Neural cell (in vitro differentiated cells): Measurements from ENCODE around the gene LZTR1. TPM values are rescaled to one million over a fixed set of nuclear protein-coding genes. Genes with fewer than 3 reads are reported as not detected.

ENCODE experiments used
- H2AFZ ChIP-seq: fragments of 200-600, 300-800 bp; sonication (generic), shearing (Covaris generic); 2 replicates; pipeline ENCODE4 v1.6.0; 2014; ENCODE audit warnings: low read depth, mild to moderate bottlenecking, antibody characterized with exemption, low read length, moderate library complexity
- H3F3A ChIP-seq: fragments of 200-600 bp; shearing (Covaris generic); 2 replicates; pipeline ENCODE4 v1.6.1; 2016; ENCODE audit warnings: mild to moderate bottlenecking, moderate library complexity, mixed read lengths, antibody characterized with exemption, low read length; ENCODE audit not compliant: insufficient read depth, poor library complexity, severe bottlenecking
- H3K27ac ChIP-seq: fragments of 200-600, 300-800 bp; sonication (generic), shearing (Covaris generic); 2 replicates; pipeline ENCODE4 v1.5.1; 2014; ENCODE audit warnings: mild to moderate bottlenecking, low read length, moderate library complexity
- H3K27me3 ChIP-seq: fragments of 300-800, 200-600 bp; sonication (generic), shearing (Covaris generic); 2 replicates; pipeline ENCODE4 v1.6.0; 2014; ENCODE audit warnings: mild to moderate bottlenecking, low read depth, low read length, moderate library complexity; ENCODE audit not compliant: insufficient read depth
- H3K36me3 ChIP-seq: fragments of 300-800, 200-600 bp; sonication (generic), shearing (Covaris generic); 2 replicates; pipeline ENCODE4 v1.5.1; 2014; ENCODE audit warnings: mild to moderate bottlenecking, antibody characterized with exemption, low read length, moderate library complexity; ENCODE audit not compliant: insufficient read depth
- H3K4me2 ChIP-seq: fragments of 300-800, 200-600 bp; sonication (generic), shearing (Covaris generic); 2 replicates; pipeline ENCODE4 v1.6.0; 2014; ENCODE audit warnings: mild to moderate bottlenecking, low read length
- H3K4me3 ChIP-seq: fragments of 300-800, 200-600 bp; sonication (generic), shearing (Covaris generic); 2 replicates; pipeline ENCODE4 v1.5.1; 2014; ENCODE audit warnings: mild to moderate bottlenecking, low read length, moderate library complexity
- H3K79me2 ChIP-seq: fragments of 200-600 bp; shearing (Covaris generic); replicated peaks from 2 replicates; pipeline ENCODE4 v1.6.0; 2014; ENCODE audit warnings: mild to moderate bottlenecking, low read length, moderate library complexity; ENCODE audit not compliant: insufficient read depth
- H3K9ac ChIP-seq: fragments of 300-800, 200-600 bp; sonication (generic), shearing (Covaris generic); 2 replicates; pipeline ENCODE4 v1.6.1; 2016; ENCODE audit warnings: mild to moderate bottlenecking, low read length, mixed read lengths
- H3K9me2 ChIP-seq: fragments of 200-600 bp; shearing (Covaris generic); 2 replicates; pipeline ENCODE4 v1.6.1; 2016; ENCODE audit warnings: mild to moderate bottlenecking, low read length, mixed read lengths; ENCODE audit not compliant: insufficient read depth
- H3K9me3 ChIP-seq: fragments of 200-600, 300-800 bp; sonication (generic), shearing (Covaris generic); 2 replicates; pipeline ENCODE4 v1.6.1; 2016; ENCODE audit warnings: mild to moderate bottlenecking, mixed run types, low read length, moderate library complexity, mixed read lengths
- H4K20me1 ChIP-seq: fragments of 200-600 bp; shearing (Covaris generic); 2 replicates; pipeline ENCODE4 v1.6.1; 2016; ENCODE audit warnings: mild to moderate bottlenecking, mixed run types; ENCODE audit not compliant: insufficient read depth
- CTCF ChIP-seq: fragments of 450-650 bp; IDR thresholded peaks from 2 replicates; pipeline ENCODE4 v1.5.1; 2014; ENCODE audit warnings: antibody characterized with exemption, mild to moderate bottlenecking, moderate library complexity; ENCODE audit not compliant: poor library complexity, severe bottlenecking
- EP300 ChIP-seq: fragments of 450-650 bp; conservative IDR thresholded peaks from 2 replicates; pipeline ENCODE4 v1.6.1; 2014; ENCODE audit warnings: antibody characterized with exemption, mild to moderate bottlenecking, moderate library complexity; ENCODE audit not compliant: poor library complexity, severe bottlenecking
- EZH2 ChIP-seq: fragments of 200-600, 300-800 bp; shearing (Covaris generic), sonication (generic); IDR thresholded peaks from 2 replicates; pipeline ENCODE4 v1.6.1; 2014; ENCODE audit warnings: antibody characterized with exemption, low read length, borderline replicate concordance, mild to moderate bottlenecking; ENCODE audit not compliant: insufficient read depth, poor library complexity, severe bottlenecking
- MXI1 ChIP-seq: fragments of 450-650 bp; conservative IDR thresholded peaks from 2 replicates; pipeline ENCODE4 v1.6.1; 2014; ENCODE audit warnings: antibody characterized with exemption, mild to moderate bottlenecking; ENCODE audit not compliant: poor library complexity, severe bottlenecking
- POLR2AphosphoS5 ChIP-seq: IDR thresholded peaks from 2 replicates; pipeline ENCODE4 v1.6.1; 2012
- RAD21 ChIP-seq: fragments of 450-650 bp; conservative IDR thresholded peaks from 2 replicates; pipeline ENCODE4 v1.6.1; 2014; ENCODE audit warnings: antibody characterized with exemption, mild to moderate bottlenecking, moderate library complexity
- REST ChIP-seq: IDR thresholded peaks from 2 replicates; pipeline ENCODE4 v1.6.1; 2012; ENCODE audit warnings: borderline replicate concordance
- SMC3 ChIP-seq: fragments of 450-650 bp; conservative IDR thresholded peaks from 2 replicates; pipeline ENCODE4 v1.6.1; 2014; ENCODE audit warnings: antibody characterized with exemption, mild to moderate bottlenecking, moderate library complexity; ENCODE audit not compliant: poor library complexity
- TAF1 ChIP-seq: IDR thresholded peaks from 2 replicates; pipeline ENCODE4 v1.6.1; 2012; ENCODE audit warnings: low read depth
- polyA plus RNA-seq: library from polyadenylated mRNA; depleted of rRNA; stranded (reverse); fragments of >200 nt; gene quantifications from 2 replicates; pipeline ENCODE4 v1.2.3, GENCODE V29; 2014

Gene LZTR1
- polyA plus RNA-seq, 1 donor from 2014 or later, result 114 TPM

- H3K4me3 ChIP-seq, result no peak overlapping the region
Observed at GRCh38 chr22:20986365-20986764, 4.3 kb downstream of the LZTR1 start.

GRCh38 chr22:20987375-20987774, 5.3 kb downstream of the LZTR1 start:
- Histone ChIP-seq H3K27ac (no peak overlapping the region), H3F3A (no peaks in the 10 kb centered on the region)
- TF ChIP-seq EP300, result no peak
- no peak for TF ChIP-seq REST
- TF ChIP-seq MXI1, result no peak
- no peak for TF ChIP-seq TAF1
- no peak for TF ChIP-seq CTCF
- TF ChIP-seq SMC3, result no peak

More at GRCh38 chr22:20986365-20986764, 4.3 kb downstream of the LZTR1 start:
- Histone ChIP-seq H3K4me2 (no peak overlapping the region), H2AFZ (no peak overlapping the region), H3K79me2 (no peaks in the 10 kb centered on the region), H3K9me3 (no peaks in the 10 kb centered on the region), H4K20me1 (no peaks in the 10 kb centered on the region), H3K27me3 (no peaks in the 10 kb centered on the region), H3K36me3 (no peaks in the 10 kb centered on the region), H3K27ac (no peak overlapping the region), H3K9ac (no peak overlapping the region), H3F3A (no peaks in the 10 kb centered on the region), H3K9me2 (no peaks in the 10 kb centered on the region)
- TF ChIP-seq CTCF (no peak), MXI1 (no peak), EP300 (no peak), TAF1 (no peak), RAD21 (no peak), EZH2 (no peak), SMC3 (no peak), POLR2AphosphoS5 (no peak), REST (no peak)

More at GRCh38 chr22:20987375-20987774, 5.3 kb downstream of the LZTR1 start:
- no peaks in the 10 kb centered on the region for H3K9me3 ChIP-seq
- H3K9ac ChIP-seq, result no peak overlapping the region
- no peaks in the 10 kb centered on the region for H3K27me3 ChIP-seq
- H3K36me3 ChIP-seq, result no peaks in the 10 kb centered on the region
- no peaks in the 10 kb centered on the region for H3K9me2 ChIP-seq
- no peaks in the 10 kb centered on the region for H4K20me1 ChIP-seq
- H3K79me2 ChIP-seq, result no peaks in the 10 kb centered on the region
- no peak overlapping the region for H3K4me3 ChIP-seq
- H3K4me2 ChIP-seq, result no peak overlapping the region
- no peak overlapping the region for H2AFZ ChIP-seq
